ENCODE measurements around the gene DNAH14. TPM values are rescaled to one million over a fixed set of nuclear protein-coding genes. Genes with fewer than 3 reads are reported as not detected.
"Not testable (repeated sequence)": the region's sequence is repeated elsewhere in the genome, so short reads cannot be mapped to it uniquely, and the experiment has no call there.

Gene DNAH14
- total RNA-seq, 1 donor: 31.8 TPM

DNA sequence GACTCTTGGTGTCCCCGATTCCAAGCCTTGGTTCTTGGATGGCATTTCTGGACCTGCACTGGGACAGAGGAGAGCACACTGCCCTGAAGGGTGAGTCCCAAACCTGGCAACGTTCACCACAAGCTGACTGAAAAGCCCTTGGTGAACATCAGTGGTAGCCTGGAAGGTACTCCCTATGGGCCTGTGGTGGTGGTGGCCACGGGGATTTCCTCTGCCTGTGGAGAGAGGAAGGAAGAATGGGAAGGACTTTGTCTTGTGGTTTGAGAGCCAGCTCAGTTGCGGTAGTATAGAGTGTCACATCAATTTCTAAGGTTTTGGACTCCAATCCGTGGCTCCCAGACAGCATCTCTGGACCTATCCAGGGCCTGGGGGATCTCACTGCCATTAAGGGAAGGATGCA, 50.7 kb downstream of the DNAH14 start:
- TF ChIP-seq, protein P1, sequence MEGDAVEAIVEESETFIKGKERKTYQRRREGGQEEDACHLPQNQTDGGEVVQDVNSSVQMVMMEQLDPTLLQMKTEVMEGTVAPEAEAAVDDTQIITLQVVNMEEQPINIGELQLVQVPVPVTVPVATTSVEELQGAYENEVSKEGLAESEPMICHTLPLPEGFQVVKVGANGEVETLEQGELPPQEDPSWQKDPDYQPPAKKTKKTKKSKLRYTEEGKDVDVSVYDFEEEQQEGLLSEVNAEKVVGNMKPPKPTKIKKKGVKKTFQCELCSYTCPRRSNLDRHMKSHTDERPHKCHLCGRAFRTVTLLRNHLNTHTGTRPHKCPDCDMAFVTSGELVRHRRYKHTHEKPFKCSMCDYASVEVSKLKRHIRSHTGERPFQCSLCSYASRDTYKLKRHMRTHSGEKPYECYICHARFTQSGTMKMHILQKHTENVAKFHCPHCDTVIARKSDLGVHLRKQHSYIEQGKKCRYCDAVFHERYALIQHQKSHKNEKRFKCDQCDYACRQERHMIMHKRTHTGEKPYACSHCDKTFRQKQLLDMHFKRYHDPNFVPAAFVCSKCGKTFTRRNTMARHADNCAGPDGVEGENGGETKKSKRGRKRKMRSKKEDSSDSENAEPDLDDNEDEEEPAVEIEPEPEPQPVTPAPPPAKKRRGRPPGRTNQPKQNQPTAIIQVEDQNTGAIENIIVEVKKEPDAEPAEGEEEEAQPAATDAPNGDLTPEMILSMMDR (IDR thresholded peaks at IDR 0.05; ENCODE audit: extremely low read depth, low read depth, low read length): no peak

DNA sequence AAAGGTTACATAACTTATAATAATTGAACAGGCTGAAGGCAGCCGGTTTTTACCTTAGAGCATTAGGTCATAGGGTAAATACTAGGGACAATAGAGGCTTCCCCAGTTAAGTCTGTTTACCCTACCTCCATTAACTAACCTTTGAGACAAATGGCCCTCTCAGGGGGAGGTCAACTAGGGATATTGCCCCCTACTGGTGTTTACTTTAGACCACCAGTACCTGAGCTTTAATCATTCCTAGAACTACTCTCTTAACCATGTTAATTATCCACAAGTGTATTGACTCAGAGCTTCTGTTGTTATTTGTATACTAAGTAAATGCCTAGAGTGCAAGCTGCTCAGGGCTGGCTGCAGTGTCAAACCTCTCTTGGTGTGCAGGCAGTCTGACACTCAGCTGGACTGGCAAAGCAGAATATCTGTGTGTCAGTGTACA, 52.5 kb downstream of the DNAH14 start:
- H4K20me1 ChIP-seq (ENCODE audit: insufficient read depth, low read length); DNase-seq (ENCODE audit: insufficient read length, low spot score, missing footprints); H3K27ac ChIP-seq (ENCODE audit: low read depth, low read length); H3K79me2 ChIP-seq (ENCODE audit: insufficient read depth, low read length); H3K4me2 ChIP-seq (ENCODE audit: insufficient read depth, low read length); H3K36me3 ChIP-seq (ENCODE audit: insufficient read depth, low read length); H2AFZ ChIP-seq (ENCODE audit: low read length); H3K4me3 ChIP-seq (ENCODE audit: insufficient read depth, low read length); H3K9me3 ChIP-seq (ENCODE audit: low read depth, low read length); H3K27me3 ChIP-seq (ENCODE audit: insufficient read depth, low read length); H3K4me1 ChIP-seq (ENCODE audit: insufficient read depth, low read length): not testable (repeated sequence)

More for the DNA sequence above, 50.7 kb downstream of the DNAH14 start:
- Histone ChIP-seq H3K9me3 (ENCODE audit: low read depth, low read length) (no peaks in the 10 kb centered on the region), H3K36me3 (ENCODE audit: insufficient read depth, low read length) (no peaks in the 10 kb centered on the region), H3K4me1 (ENCODE audit: insufficient read depth, low read length) (no peaks in the 10 kb centered on the region), H3K27me3 (ENCODE audit: insufficient read depth, low read length) (no peaks in the 10 kb centered on the region), H3K4me3 (ENCODE audit: insufficient read depth, low read length) (no peak overlapping the region), H3K4me2 (ENCODE audit: insufficient read depth, low read length) (no peak overlapping the region), H3K79me2 (ENCODE audit: insufficient read depth, low read length) (no peaks in the 10 kb centered on the region), H3K27ac (ENCODE audit: low read depth, low read length) (no peak overlapping the region), H4K20me1 (ENCODE audit: insufficient read depth, low read length) (no peaks in the 10 kb centered on the region), H2AFZ (ENCODE audit: low read length) (no peak overlapping the region)
- no peak for DNase-seq (ENCODE audit: insufficient read length, low spot score, missing footprints)

DNA sequence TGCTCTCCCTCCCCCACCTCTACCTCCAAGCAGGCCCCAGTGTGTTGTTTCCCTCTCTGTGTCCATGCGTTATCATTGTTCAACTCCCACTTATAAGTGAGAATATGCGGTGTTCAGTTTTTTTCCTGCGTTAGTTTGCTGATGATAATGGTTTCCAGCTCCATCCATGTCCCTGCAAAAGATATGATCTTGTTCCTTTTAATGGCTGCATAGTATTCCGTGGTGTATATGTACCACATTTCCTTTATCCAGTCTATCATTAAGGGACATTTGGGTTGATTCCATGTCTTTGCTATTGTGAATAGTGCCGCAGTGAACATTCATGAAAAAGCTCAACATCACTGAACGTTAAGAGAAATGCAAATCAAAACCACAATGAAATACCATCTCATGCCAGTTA, 58.6 kb downstream of the DNAH14 start:
- Histone ChIP-seq H3K4me1 (ENCODE audit: insufficient read depth, low read length) (no peaks in the 10 kb centered on the region), H3K9me3 (ENCODE audit: low read depth, low read length) (no peaks in the 10 kb centered on the region), H3K27me3 (ENCODE audit: insufficient read depth, low read length) (no peaks in the 10 kb centered on the region), H3K4me2 (ENCODE audit: insufficient read depth, low read length) (no peak overlapping the region), H3K36me3 (ENCODE audit: insufficient read depth, low read length) (no peaks in the 10 kb centered on the region), H2AFZ (ENCODE audit: low read length) (no peak overlapping the region), H3K27ac (ENCODE audit: low read depth, low read length) (no peak overlapping the region), H3K79me2 (ENCODE audit: insufficient read depth, low read length) (no peaks in the 10 kb centered on the region), H4K20me1 (ENCODE audit: insufficient read depth, low read length) (no peaks in the 10 kb centered on the region), H3K4me3 (ENCODE audit: insufficient read depth, low read length) (no peak overlapping the region)
- TF ChIP-seq, protein P1 (IDR thresholded peaks at IDR 0.05; ENCODE audit: extremely low read depth, low read depth, low read length): no peak
- no peak for DNase-seq (ENCODE audit: insufficient read length, low spot score, missing footprints)

DNA sequence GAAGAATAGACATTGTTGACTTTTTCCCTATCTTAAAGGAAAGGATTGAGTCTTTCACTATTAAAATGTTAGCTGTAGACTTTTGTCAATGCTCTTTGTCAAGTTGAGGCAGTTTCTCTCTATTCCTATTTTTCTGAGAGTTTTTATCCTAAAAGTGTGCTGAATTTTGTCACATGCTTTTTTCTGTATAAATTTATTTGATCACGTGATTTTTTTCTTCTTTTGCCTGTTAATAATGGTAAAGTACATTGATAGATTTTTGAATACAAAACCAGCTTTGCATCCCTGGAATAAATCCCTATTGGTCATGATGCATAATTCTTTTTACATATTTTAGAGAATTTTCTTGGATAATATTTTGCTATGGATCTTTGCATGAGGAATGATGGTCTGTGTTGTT, 60.1 kb downstream of the DNAH14 start:
- Histone ChIP-seq H2AFZ (ENCODE audit: low read length) (no peak overlapping the region), H3K27me3 (ENCODE audit: insufficient read depth, low read length) (no peaks in the 10 kb centered on the region), H3K4me1 (ENCODE audit: insufficient read depth, low read length) (no peaks in the 10 kb centered on the region), H3K79me2 (ENCODE audit: insufficient read depth, low read length) (no peaks in the 10 kb centered on the region), H3K4me2 (ENCODE audit: insufficient read depth, low read length) (no peak overlapping the region), H3K36me3 (ENCODE audit: insufficient read depth, low read length) (no peaks in the 10 kb centered on the region), H4K20me1 (ENCODE audit: insufficient read depth, low read length) (no peaks in the 10 kb centered on the region), H3K4me3 (ENCODE audit: insufficient read depth, low read length) (no peak overlapping the region), H3K27ac (ENCODE audit: low read depth, low read length) (no peak overlapping the region), H3K9me3 (ENCODE audit: low read depth, low read length) (no peaks in the 10 kb centered on the region)
- TF ChIP-seq, protein P1 (IDR thresholded peaks at IDR 0.05; ENCODE audit: extremely low read depth, low read depth, low read length): no peak
- no peak for DNase-seq (ENCODE audit: insufficient read length, low spot score, missing footprints)

DNA sequence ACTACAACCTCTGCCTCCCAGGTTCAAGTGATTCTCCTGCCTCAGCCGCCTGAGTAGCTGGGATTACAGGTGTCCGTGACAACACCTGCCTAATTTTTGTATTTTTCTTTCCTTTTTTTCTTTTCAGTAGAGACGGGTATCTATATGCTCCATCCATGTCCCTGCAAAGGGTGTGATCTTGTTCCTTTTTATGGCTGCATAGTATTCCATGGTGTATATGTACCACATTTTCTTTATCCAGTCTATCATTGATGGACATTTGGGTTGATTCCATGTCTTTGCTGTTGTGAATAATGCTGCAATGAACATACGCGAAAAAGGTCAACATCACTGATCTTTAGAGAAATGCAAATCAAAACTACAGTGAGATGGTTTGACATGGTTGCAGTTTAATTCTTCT, 62.1 kb downstream of the DNAH14 start:
- not testable (repeated sequence) for H3K36me3 ChIP-seq (ENCODE audit: insufficient read depth, low read length); H4K20me1 ChIP-seq (ENCODE audit: insufficient read depth, low read length); H3K9me3 ChIP-seq (ENCODE audit: low read depth, low read length); H3K4me3 ChIP-seq (ENCODE audit: insufficient read depth, low read length); H3K27me3 ChIP-seq (ENCODE audit: insufficient read depth, low read length); H3K4me1 ChIP-seq (ENCODE audit: insufficient read depth, low read length); H3K79me2 ChIP-seq (ENCODE audit: insufficient read depth, low read length); H3K4me2 ChIP-seq (ENCODE audit: insufficient read depth, low read length); H3K27ac ChIP-seq (ENCODE audit: low read depth, low read length); DNase-seq (ENCODE audit: insufficient read length, low spot score, missing footprints); H2AFZ ChIP-seq (ENCODE audit: low read length)

Data from osteoblast (primary cell).